GF-D8 (cell line): ENCODE data around the gene PCED1A.
"Not testable (repeated sequence)": the region's sequence is repeated elsewhere in the genome, so short reads cannot be mapped to it uniquely, and the experiment has no call there.

ENCODE experiments used
- DNase-seq: peaks from one replicate; lab custom pipeline; 2025; lab: John Stamatoyannopoulos, UW

The PCED1A gene

GRCh38 chr20:2865630-2866029 is 25.2 kb upstream of the PCED1A start:
- DNase-seq: no peak

- DNase-seq: no peak
Measured at GRCh38 chr20:2865101-2865500, 24.6 kb upstream of the PCED1A start.

DNA sequence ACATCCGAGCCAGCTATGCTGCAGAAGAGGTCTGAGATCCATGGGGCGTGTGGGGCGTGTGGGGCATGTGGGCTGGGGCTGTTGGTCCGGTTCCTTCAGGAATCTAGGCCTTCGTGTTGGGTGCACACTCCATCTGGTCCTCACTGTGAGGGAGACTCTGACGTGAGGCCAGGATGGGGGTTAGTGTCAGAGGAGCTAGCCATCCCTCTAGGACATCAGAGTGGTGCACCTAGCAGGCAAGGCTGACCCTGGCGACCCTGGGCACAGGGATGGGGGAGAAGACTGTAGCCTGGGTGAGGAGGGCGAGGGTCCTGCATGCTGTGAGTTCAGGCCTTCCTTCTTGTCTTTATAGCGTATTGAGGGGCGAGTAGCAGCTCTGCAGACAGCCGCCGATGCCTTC is 24.2 kb upstream of the PCED1A start:
- DNase-seq: no peak

DNA sequence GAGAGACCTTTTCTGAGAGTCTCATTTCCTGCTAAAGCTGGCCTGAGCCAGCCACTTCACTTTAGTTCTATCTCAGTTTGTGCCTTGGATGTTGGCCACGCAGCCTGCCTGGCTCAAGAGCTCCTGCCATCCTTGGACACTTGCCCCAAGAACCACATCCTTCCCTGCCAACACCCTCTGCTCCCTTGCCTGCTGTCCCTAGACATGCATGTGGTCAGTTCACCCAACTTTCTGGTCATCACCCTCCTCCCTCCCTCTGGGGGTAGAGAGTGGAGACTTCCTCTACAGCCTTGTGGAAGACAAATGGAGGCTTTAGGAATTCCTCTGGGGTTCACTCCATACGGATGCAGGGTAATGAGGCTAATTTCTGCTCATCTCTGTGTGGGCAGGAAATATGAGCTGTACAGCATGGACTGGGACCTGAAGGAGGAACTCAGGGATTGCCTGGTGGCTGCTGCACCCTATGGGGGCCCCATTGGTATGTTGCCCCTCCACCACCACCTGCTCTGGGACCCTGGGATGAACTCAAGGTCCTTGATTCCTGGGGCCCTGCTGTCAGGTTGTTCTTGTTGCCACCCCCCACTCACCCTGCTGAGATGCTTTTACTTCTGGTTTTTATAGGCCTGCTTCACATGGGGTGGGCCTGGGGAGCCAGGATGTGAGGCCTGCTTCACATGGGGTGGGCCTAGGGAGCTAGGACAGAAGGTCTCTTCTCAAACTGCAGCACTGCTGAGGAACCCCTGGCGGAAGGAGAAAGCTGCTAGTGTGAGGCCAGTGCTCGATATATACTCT is 19.1 kb upstream of the PCED1A start:
- DNase-seq: no peak

DNA sequence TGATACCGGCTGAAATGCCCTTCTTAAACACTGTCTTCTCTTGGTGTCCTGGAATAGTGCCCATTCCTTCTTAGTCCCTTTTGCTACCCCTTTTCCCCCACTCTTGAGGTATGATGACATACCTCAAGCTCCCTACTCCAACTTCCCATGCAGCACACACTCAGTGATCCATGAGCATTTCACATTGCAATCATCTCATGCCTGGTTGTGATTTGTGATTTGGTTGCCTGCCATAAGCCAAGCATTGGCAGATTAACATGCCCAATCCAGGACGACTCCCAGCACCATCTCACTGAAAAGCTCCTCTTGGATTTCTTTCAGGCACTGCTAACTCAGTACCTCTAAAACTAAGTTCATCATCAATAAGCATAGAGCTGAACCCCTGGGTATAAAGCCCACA is 18.1 kb upstream of the PCED1A start:
- no peak for DNase-seq

- no peak for DNase-seq
Measured at GRCh38 chr20:2851086-2851485, 10.6 kb upstream of the PCED1A start.

GRCh38 chr20:2849529-2849928 is 9.1 kb upstream of the PCED1A start:
- no peak for DNase-seq

- no peak for DNase-seq
Measured at GRCh38 chr20:2847802-2848201, 7.3 kb upstream of the PCED1A start.

DNA sequence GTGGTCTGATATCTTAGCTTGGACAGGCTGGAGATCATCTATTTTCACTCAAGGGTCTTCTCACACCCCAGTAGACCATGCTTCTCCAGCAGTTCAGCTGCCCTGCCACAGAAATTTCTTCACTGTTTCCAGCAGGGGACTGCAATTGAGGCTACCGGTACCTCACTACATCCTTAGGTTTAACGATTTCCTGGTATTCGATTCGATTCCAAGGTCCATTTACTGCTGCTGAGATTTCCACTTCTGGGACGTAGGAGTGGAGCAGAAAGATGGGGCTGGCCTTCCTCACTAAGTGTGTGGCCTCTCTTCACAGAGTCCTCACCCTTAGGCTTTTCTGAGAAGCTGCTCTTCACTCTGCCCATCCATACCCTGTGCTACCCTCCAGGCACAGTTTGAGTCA is 6.2 kb upstream of the PCED1A start:
- DNase-seq: no peak

- no peak for DNase-seq
Measured at GRCh38 chr20:2845607-2846006, 5.2 kb upstream of the PCED1A start.

DNA sequence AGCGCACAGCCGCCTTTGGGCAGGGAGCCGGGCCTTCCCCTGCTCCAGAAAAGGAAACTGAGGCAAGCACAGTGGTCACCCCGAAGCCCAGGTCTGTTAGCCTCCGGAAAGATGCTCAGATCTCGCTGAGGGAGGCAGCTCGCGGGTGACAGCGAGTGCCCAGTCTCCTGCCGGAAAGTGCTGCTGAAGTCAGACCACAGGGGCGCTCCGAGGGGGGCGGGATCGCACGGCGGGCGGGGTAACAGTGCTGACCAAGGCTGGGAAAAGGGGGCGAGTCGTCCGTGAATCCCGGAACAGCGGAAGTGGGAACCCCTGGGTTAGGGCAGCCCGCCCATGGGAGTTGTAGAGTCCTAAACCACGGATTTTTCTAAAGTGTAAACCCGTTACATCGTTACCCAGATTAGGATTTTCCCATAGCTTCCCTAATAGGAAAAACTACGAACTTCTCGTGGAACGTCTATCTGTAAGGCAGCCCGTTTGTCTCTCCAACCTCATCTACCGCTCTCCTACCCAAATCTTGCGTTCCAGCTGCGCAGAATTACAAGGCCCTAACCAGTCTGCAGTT is 594 bp upstream of the PCED1A start:
- DNase-seq: no peak

- DNase-seq: no peak
Measured at GRCh38 chr20:2839732-2840137, 720 bp downstream of the PCED1A start.

DNA sequence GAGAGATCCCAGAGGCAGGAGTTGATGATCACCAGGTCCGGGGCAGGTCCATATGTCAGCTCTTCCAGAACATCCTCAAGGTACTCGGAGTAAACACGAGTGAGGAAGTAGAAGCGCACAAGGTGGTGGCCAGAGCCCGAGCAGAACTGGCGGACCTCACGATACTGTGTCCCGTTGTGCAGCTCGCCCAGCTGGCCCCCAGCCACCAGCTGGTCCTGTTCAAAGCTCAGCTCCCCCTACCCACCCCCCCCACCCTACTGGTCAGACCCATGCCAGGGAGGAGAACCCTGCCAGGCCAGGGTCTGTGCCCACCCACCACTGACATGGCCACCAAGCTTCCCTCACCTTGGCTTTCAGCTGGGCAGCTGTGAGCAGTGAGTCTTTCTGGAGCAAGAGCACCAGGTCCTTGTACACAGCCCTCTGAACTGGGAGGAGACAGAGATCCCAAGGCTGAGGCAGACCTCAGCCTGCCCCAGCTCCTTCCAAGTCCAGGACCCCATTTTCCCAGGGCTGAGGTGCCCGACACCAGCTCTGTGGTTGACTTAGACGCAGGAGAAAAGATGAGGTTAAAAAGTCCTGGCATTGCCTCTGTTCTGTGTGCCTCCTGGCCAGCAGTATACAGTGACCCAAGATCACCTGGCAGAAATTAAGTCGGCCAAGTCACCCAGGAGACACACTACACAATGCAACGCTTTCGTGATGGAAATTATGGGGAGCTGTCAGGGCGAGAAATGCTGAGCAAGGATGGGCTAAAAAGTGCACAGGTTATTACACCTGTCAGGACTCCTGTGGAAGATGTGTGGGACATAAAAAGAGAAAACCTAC is 1.4 kb downstream of the PCED1A start:
- DNase-seq: no peak

- DNase-seq: no peak
Measured at GRCh38 chr20:2838170-2838797, 2.2 kb downstream of the PCED1A start.

GRCh38 chr20:2837221-2837960 is 3.1 kb downstream of the PCED1A start:
- no peak for DNase-seq

GRCh38 chr20:2836035-2836434 is 4.4 kb downstream of the PCED1A start:
- DNase-seq: no peak

- no peak for DNase-seq
Measured at GRCh38 chr20:2835331-2835796, 5.1 kb downstream of the PCED1A start.

DNA sequence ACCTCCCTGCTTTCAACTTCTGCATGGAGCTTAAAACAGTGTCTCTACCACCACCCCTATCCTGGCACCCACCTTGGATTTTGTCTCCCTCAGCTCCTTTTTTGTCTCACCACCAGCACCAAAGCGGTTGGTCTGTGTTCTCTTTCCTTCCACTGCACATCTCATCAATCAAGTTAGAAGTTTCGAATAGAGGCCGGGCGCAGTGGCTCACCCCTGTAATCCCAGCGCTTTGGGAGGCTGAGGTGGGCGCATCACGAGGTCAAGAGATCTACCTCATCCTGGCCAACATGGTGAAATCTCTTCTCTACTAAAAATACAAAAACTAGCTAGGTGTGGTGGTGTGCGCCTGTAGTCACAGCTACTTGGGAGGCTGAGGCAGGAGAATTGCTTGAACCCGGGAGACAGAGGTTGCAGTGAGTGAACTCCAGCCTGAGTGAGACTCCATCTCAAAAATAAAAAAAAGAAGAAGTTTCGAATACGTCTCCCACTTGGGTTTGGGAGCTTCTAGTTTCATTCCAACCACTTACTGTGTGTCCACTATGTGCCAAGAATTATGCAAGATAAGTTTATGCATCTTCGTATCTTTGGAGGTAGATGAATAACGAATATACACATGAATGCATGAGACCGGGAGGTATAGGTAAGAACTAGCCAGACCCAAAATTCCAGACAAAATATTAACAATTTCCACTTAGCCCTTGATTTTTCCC is 5.9 kb downstream of the PCED1A start:
- no peak for DNase-seq

GRCh38 chr20:2833761-2834160 is 6.7 kb downstream of the PCED1A start:
- no peak for DNase-seq

GRCh38 chr20:2831206-2831605 is 9.2 kb downstream of the PCED1A start:
- not testable (repeated sequence) for DNase-seq

DNA sequence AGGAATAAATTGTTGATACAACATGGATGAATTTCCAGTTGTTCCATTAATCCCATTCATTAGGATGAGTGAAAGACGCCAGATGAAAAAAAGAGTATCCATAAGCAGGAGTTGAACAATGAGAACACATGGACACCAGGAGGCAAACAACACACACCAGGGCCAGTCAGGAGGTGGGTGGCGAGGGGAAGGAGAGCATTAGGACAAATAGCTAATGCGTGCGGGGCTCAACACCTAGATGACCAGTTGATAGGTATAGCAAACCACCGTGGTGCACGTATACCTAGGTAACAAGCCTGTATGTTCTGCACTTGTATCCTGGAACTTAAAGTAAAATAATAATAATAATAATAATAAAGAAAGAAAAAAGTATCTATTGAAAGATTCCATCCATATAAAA is 11.1 kb downstream of the PCED1A start:
- no peak for DNase-seq
